Endothelial cell of umbilical vein (primary cell): ENCODE results near the gene CMIP. TPM values are rescaled to one million over a fixed set of nuclear protein-coding genes. Genes with fewer than 3 reads are reported as not detected.

Experiments
- BruUV-seq: library from RNA; stranded (reverse); fragments of 400-500 nt; replicated peaks from 2 replicates; lab custom pipeline; 2021; lab: Mats Ljungman, UMichigan
- CTCF ChIA-PET: fragments of 300-600, 350-600 bp; sonication (Branson Sonifier 250); formaldehyde crosslinking; loops from one replicate; lab custom pipeline; 2021; ENCODE audit warnings: antibody characterized with exemption, inconsistent platforms; lab: Charles Lee
- POLR2A ChIA-PET: fragments of 300-600, 350-600 bp; sonication (Branson Sonifier 250); formaldehyde crosslinking; loops from one replicate; lab custom pipeline; 2021; ENCODE audit warnings: antibody characterized with exemption, inconsistent platforms; lab: Charles Lee
- DNase-seq: peaks from one replicate; pipeline ENCODE4 v3.0.0-alpha.2; 2011; ENCODE audit warnings: low read depth, low spot score
- FAIRE-seq: peaks from 2 replicates; lab custom pipeline; 2011; peaks lifted over from hg19 to GRCh38; lab: Jason Lieb, UNC
- H2AFZ ChIP-seq: 2 replicates; pipeline ENCODE4 v1.6.0; 2012; ENCODE audit warnings: low read depth, low read length, control low read depth, inconsistent platforms
- H3K27ac ChIP-seq: 2 replicates; pipeline ENCODE4 v1.5.1; 2011; ENCODE audit warnings: low read depth, mild to moderate bottlenecking, control low read depth, low read length, moderate library complexity; ENCODE audit not compliant: insufficient read depth
- H3K27me3 ChIP-seq, 2 experiments: 2 replicates each; pipeline versions ENCODE4 v1.6.0 to v1.6.1; 2011; ENCODE audit warnings: low read length in 2 of 2, mixed read lengths in 1 of 2; ENCODE audit not compliant: control insufficient read depth in 2 of 2, insufficient read depth in 2 of 2
- H3K36me3 ChIP-seq, 2 experiments: 2 replicates in 1 of 2; 3 replicates in 1 of 2; pipeline ENCODE4 v1.5.1; 2011; ENCODE audit warnings: low read length in 2 of 2, mild to moderate bottlenecking in 1 of 2, moderate library complexity in 1 of 2; ENCODE audit not compliant: control insufficient read depth in 2 of 2, insufficient read depth in 2 of 2; ENCODE audit errors: extremely low read depth in 1 of 2
- H3K4me1 ChIP-seq: 3 replicates; pipeline ENCODE4 v1.5.1; 2011; ENCODE audit warnings: mild to moderate bottlenecking, low read length; ENCODE audit not compliant: control insufficient read depth, insufficient read depth; ENCODE audit errors: extremely low read depth
- H3K4me2 ChIP-seq: 2 replicates; pipeline ENCODE4 v1.6.1; 2011; ENCODE audit warnings: low read length, control low read depth, mixed read lengths; ENCODE audit not compliant: insufficient read depth
- H3K4me3 ChIP-seq, 3 experiments: fragments of 200-600 bp in 1 of 3; sonication (generic), shearing (Covaris generic) in 1 of 3; replicated peaks in 1 of 3; 2 replicates each; pipeline ENCODE4 v1.5.1; 2011 to 2016; ENCODE audit warnings: control low read depth in 3 of 3, low read length in 3 of 3, mild to moderate bottlenecking in 2 of 3, inconsistent platforms in 1 of 3, low read depth in 1 of 3, moderate library complexity in 1 of 3; ENCODE audit not compliant: insufficient read depth in 1 of 3
- H3K79me2 ChIP-seq: 2 replicates; pipeline ENCODE4 v1.6.0; 2012; ENCODE audit warnings: low read length, inconsistent platforms; ENCODE audit not compliant: control insufficient read depth, insufficient read depth
- H3K9ac ChIP-seq: replicated peaks from 2 replicates; pipeline ENCODE3; 2011; ENCODE audit warnings: low read length, control low read depth; ENCODE audit not compliant: insufficient read depth; ENCODE audit errors: extremely low read depth
- H3K9me1 ChIP-seq: replicated peaks from 3 replicates; pipeline ENCODE4 v1.6.0; 2011; ENCODE audit warnings: mild to moderate bottlenecking, low read length; ENCODE audit not compliant: control insufficient read depth, insufficient read depth; ENCODE audit errors: extremely low read depth
- H3K9me3 ChIP-seq: replicated peaks from 2 replicates; pipeline ENCODE4 v1.5.1; 2012; ENCODE audit warnings: low read length, inconsistent platforms; ENCODE audit not compliant: control insufficient read depth, insufficient read depth
- H4K20me1 ChIP-seq: replicated peaks from 2 replicates; pipeline ENCODE3; 2011; ENCODE audit warnings: mild to moderate bottlenecking, low read length; ENCODE audit not compliant: control insufficient read depth, insufficient read depth; ENCODE audit errors: extremely low read depth
- CTCF ChIP-seq, 2 donors: IDR thresholded peaks; 1 replicate in 1 of 2; 2 replicates in 1 of 2; pipeline ENCODE4 v1.5.1; 2011; ENCODE audit warnings: low read length in 2 of 2, mild to moderate bottlenecking in 2 of 2, moderate library complexity in 2 of 2, control low read depth in 1 of 2, inconsistent platforms in 1 of 2, low read depth in 1 of 2; ENCODE audit not compliant: insufficient read depth in 1 of 2; ENCODE audit errors: extremely low read depth in 1 of 2
- EZH2 ChIP-seq: IDR thresholded peaks from 2 replicates; pipeline ENCODE4 v1.6.1; 2012; ENCODE audit warnings: borderline replicate concordance, low read depth, mild to moderate bottlenecking, moderate library complexity, low read length, inconsistent platforms; ENCODE audit not compliant: severe bottlenecking
- FOS ChIP-seq: IDR thresholded peaks from 2 replicates; pipeline ENCODE4 v1.6.1; 2011; ENCODE audit warnings: mild to moderate bottlenecking, low read length, moderate library complexity, borderline replicate concordance; ENCODE audit not compliant: insufficient read depth
- GATA2 ChIP-seq: IDR thresholded peaks from 2 replicates; pipeline ENCODE4 v1.7.0; 2011; ENCODE audit warnings: low read depth, mild to moderate bottlenecking, moderate library complexity, mixed read lengths, low read length; ENCODE audit not compliant: insufficient read length, insufficient read depth
- MYC ChIP-seq: IDR thresholded peaks from one replicate; pipeline ENCODE4 v1.6.1; 2011; ENCODE audit warnings: mild to moderate bottlenecking, low read depth, low read length
- POLR2A ChIP-seq: IDR thresholded peaks from 2 replicates; pipeline ENCODE4 v1.6.1; 2012; ENCODE audit warnings: low read depth, mild to moderate bottlenecking, control low read depth, low read length
- POLR2AphosphoS5 ChIP-seq: IDR thresholded peaks from 2 replicates; pipeline ENCODE4 v1.6.1; 2012; ENCODE audit warnings: low read depth, mild to moderate bottlenecking, control low read depth, low read length, moderate library complexity; ENCODE audit not compliant: insufficient read depth
- dilution Hi-C: fragments of 300-500 bp; cut with MboI; formaldehyde crosslinking; loops from one replicate; pipeline ENCODE4 v1.15.0; 2019; ENCODE audit warnings: low sequenced_read_pairs; ENCODE audit not compliant: extremely low pct_ligation_motif_present
- intact Hi-C: fragments of 100-400 bp; cut with micrococcal nuclease; formaldehyde crosslinking; loops from one replicate; pipeline ENCODE4 v1.10.0; 2022
- polyA plus RNA-seq, 4 experiments: library from polyadenylated mRNA; depleted of rRNA in 3 of 4; stranded (reverse) in 3 of 4; unstranded in 1 of 4; fragments of >200 nt; gene quantifications; 2 replicates each; pipeline versions ENCODE4 v1.2.1 to v1.2.3, GENCODE V29; 2011 to 2012; ENCODE audit warnings: missing spikeins in 1 of 4
- total RNA-seq: library from RNA; stranded (reverse); gene quantifications from 2 replicates; pipeline ENCODE4 v1.2.3, GENCODE V29; 2021

The CMIP gene
- total and polyA plus RNA-seq, 2 donors (not counting 3 experiments of a cell fraction or from before 2014, with no cell fraction given), result 29.0 to 101 TPM

DNA sequence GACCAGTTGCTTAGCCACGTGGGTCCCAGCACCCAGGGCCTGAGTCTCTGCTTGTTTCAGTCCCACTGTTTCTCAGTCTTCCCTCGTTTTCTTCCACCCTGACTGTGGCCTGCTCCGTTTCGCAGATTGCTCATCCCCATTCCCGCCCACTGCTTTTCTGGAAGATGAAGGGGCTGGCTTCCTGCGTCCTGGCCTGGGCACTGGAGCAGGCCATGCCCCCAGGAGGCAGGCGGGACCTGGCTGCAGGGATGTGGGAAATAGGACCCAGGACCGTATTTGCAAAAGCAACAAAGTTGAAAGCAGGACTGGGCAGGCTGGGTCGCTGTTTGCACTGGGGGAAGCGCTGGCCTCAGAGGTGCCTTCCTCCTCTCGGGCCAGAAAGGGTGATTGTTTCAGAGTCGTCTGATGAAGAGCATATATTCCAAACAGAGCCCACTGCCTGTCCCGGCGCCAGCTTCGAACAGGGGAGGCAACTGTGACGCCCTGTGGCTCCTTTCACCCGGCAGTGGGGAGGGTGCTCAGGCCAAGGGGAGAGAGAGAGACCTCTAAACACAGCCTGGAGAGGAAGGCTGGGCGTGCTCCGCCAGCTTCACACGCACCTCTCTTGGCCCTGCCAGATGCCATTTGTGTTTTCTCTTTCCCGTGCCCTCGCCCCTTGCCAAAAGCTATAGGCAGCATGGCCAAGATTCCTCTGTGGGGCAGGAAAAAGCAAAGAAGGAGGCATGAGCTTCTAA is 108.6 kb downstream of the CMIP start:
- Histone ChIP-seq H3K36me3 (peaks cover 0 to 2% of the 10 kb centered on the region in 2 experiments), H3K4me3 (no peak overlapping the region), H2AFZ (no peak overlapping the region), H3K79me2 (peaks cover 49% of the 10 kb centered on the region), H3K9ac (no peak overlapping the region), H3K4me2 (peak overlapping the region; percentile 12), H3K9me3 (no peaks in the 10 kb centered on the region), H3K4me1 (peaks cover 46% of the 10 kb centered on the region), H3K27ac (peak overlapping the region; percentile 87), H3K27me3 (no peaks in the 10 kb centered on the region), H4K20me1 (no peaks in the 10 kb centered on the region), H3K9me1 (no peaks in the 10 kb centered on the region)
- FAIRE-seq, result peak; percentile 49
- no TSS peak for BruUV-seq
- intact Hi-C loops (loop anchor here (1.0 to 5.0 kb wide), 5 partner anchors 10 to 146 kb away; no protein-coding TSS in a partner anchor), dilution Hi-C loops (no loop called here)
- peak; percentile 66 for DNase-seq
- POLR2A ChIA-PET, result no interaction called here
- no peak for TF ChIP-seq CTCF (IDR thresholded peaks at IDR 0.05; ENCODE audit: extremely low read depth in 1 of 2, insufficient read depth in 1 of 2, low read depth in 1 of 2, low read length in 2 of 2)
- TF ChIP-seq MYC, result no peak
- no peak for TF ChIP-seq EZH2
- TF ChIP-seq POLR2A, result no peak
- TF ChIP-seq GATA2, result no peak
- TF ChIP-seq POLR2AphosphoS5, result no peak
- no peak for TF ChIP-seq FOS
- CTCF ChIA-PET, result interaction anchor here (1.0 to 1.5 kb wide), 3 partner anchors 26 to 80 kb away, joined by 3 to 4 read pairs (median 4); no protein-coding TSS in a partner anchor
